Measurements from ENCODE around the gene DNAJA2. TPM values are rescaled to one million over a fixed set of nuclear protein-coding genes. Genes with fewer than 3 reads are reported as not detected.

Gene DNAJA2
- total and polyA plus RNA-seq, 2 experiments from 2014 or later, result 62.3 to 72.8 TPM

GRCh38 chr16:46975908-46976470, 2.5 kb upstream of the DNAJA2 start:
- Histone ChIP-seq H3K4me2 (peak overlapping the region; percentile 52), H3K9me3 (ENCODE audit: low read depth) (no peaks in the 10 kb centered on the region), H3K4me3 (no peak overlapping the region), H3K79me2 (peaks cover 23% of the 10 kb centered on the region), H3K4me1 (ENCODE audit: insufficient read depth) (peaks cover 18% of the 10 kb centered on the region), H2AFZ (no peak overlapping the region), H3K27me3 (no peaks in the 10 kb centered on the region), H3K27ac (no peak overlapping the region), H4K20me1 (ENCODE audit: insufficient read depth, poor library complexity, severe bottlenecking) (peaks cover 9% of the 10 kb centered on the region), H3K9me2 (replicated peaks; ENCODE audit: insufficient read depth) (no peaks in the 10 kb centered on the region), H3K36me3 (replicated peaks; ENCODE audit: insufficient read depth, low read depth) (no peaks in the 10 kb centered on the region)
- DNase-seq (ENCODE audit: low spot score), result no peak
- TF ChIP-seq EZH2phosphoT487 (IDR thresholded peaks at IDR 0.05; ENCODE audit: low read depth, severe bottlenecking, unreplicated experiment) (no peak), CTCF (IDR thresholded peaks at IDR 0.05; ENCODE audit: poor library complexity) (no peak), EZH2 (IDR thresholded peaks at IDR 0.05; ENCODE audit: borderline replicate concordance) (no peak)
- 84% methylated on average over 4 of the region's 4 CpGs for WGBS (ENCODE audit: low lambda C conversion rate, missing lambda C conversion rate)

GRCh38 chr16:46975165-46975564, 1.7 kb upstream of the DNAJA2 start:
- Histone ChIP-seq H3K9me3 (ENCODE audit: low read depth) (no peaks in the 10 kb centered on the region), H2AFZ (no peak overlapping the region), H3K4me1 (ENCODE audit: insufficient read depth) (peaks cover 18% of the 10 kb centered on the region), H3K4me3 (no peak overlapping the region), H3K36me3 (replicated peaks; ENCODE audit: insufficient read depth, low read depth) (no peaks in the 10 kb centered on the region), H3K27ac (no peak overlapping the region), H4K20me1 (ENCODE audit: insufficient read depth, poor library complexity, severe bottlenecking) (peaks cover 9% of the 10 kb centered on the region), H3K27me3 (no peaks in the 10 kb centered on the region), H3K79me2 (peaks cover 31% of the 10 kb centered on the region), H3K9me2 (replicated peaks; ENCODE audit: insufficient read depth) (no peaks in the 10 kb centered on the region), H3K4me2 (no peak overlapping the region)
- no peak for DNase-seq (ENCODE audit: low spot score)
- WGBS (ENCODE audit: low lambda C conversion rate, missing lambda C conversion rate), result 98% methylated on average over 11 of the region's 11 CpGs
- TF ChIP-seq EZH2 (IDR thresholded peaks at IDR 0.05; ENCODE audit: borderline replicate concordance) (no peak), CTCF (IDR thresholded peaks at IDR 0.05; ENCODE audit: poor library complexity) (no peak), EZH2phosphoT487 (IDR thresholded peaks at IDR 0.05; ENCODE audit: low read depth, severe bottlenecking, unreplicated experiment) (no peak)

- H3K36me3 ChIP-seq (replicated peaks; ENCODE audit: insufficient read depth, low read depth), result no peaks in the 10 kb centered on the region
- no peak for DNase-seq (ENCODE audit: low spot score)
- peak overlapping the region; percentile 25 for H3K4me3 ChIP-seq
- TF ChIP-seq CTCF (IDR thresholded peaks at IDR 0.05; ENCODE audit: poor library complexity), result no peak
- no peak for TF ChIP-seq EZH2phosphoT487 (IDR thresholded peaks at IDR 0.05; ENCODE audit: low read depth, severe bottlenecking, unreplicated experiment)
- no peak for TF ChIP-seq EZH2 (IDR thresholded peaks at IDR 0.05; ENCODE audit: borderline replicate concordance)
- peak overlapping the region; percentile 92 for H3K4me2 ChIP-seq
- peak overlapping the region; percentile 99 for H3K27ac ChIP-seq
- H3K9me2 ChIP-seq (replicated peaks; ENCODE audit: insufficient read depth), result no peaks in the 10 kb centered on the region
- WGBS (ENCODE audit: low lambda C conversion rate, missing lambda C conversion rate), result 81% methylated on average over 6 of the region's 6 CpGs
- H3K27me3 ChIP-seq, result no peaks in the 10 kb centered on the region
- no peaks in the 10 kb centered on the region for H3K9me3 ChIP-seq (ENCODE audit: low read depth)
- peaks cover 39% of the 10 kb centered on the region for H3K79me2 ChIP-seq
- H4K20me1 ChIP-seq (ENCODE audit: insufficient read depth, poor library complexity, severe bottlenecking), result peaks cover 11% of the 10 kb centered on the region
- H3K4me1 ChIP-seq (ENCODE audit: insufficient read depth), result peaks cover 18% of the 10 kb centered on the region
- peak overlapping the region; percentile 77 for H2AFZ ChIP-seq
Observed at GRCh38 chr16:46974352-46974751, 878 bp upstream of the DNAJA2 start.
